ENCODE data around the gene CCDC24.

The CCDC24 gene

DNA sequence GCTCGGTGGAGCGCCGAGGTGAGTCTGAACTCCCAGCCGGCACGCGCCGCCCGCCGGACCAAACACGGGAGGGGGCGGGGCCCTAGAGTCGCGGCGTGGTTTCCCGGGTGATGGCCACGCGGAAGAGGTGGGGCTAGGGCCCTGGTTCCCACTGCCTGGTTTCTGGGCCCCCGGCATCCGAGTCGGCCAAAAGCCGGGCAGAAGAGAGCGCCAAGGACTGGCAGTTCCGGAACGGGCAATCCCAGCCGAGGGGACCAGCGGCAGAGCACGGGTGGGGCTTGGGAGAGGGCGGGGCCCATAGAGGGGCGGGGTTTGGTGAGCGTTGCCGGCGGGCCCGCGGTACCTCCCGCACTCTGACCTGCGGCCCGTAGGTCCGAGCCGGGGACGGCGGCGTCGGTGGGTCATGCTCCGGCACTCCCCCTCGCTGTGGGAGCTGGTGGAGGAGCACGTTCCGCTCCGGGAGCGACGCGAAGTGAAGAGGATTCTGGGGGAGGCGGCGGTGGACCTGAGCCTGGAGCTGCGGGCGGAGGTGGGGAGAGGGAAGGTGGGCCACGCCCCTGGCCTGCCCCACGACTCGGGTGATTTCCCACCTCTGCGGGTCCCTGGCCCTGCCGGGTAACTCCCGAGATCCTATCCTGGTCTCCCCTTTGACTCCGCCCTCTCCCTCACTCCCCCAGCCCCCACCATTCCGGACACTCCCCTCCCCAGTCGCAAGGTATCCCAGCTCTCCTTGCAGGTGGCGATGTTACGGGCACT lies at the start of gene CCDC24:
TSS of gene CCDC24 (plus strand) at position 124 of the 756 bp plus-strand sequence. CDS start at position 404, 280 bp downstream.
- FAIRE-seq: no peak

- FAIRE-seq: no peak
Measured at GRCh38 chr1:43942411-43942810, 49.0 kb upstream of the CCDC24 start.

GRCh38 chr1:43944860-43945259 lies 46.5 kb upstream of the CCDC24 start:
- no peak for FAIRE-seq

DNA sequence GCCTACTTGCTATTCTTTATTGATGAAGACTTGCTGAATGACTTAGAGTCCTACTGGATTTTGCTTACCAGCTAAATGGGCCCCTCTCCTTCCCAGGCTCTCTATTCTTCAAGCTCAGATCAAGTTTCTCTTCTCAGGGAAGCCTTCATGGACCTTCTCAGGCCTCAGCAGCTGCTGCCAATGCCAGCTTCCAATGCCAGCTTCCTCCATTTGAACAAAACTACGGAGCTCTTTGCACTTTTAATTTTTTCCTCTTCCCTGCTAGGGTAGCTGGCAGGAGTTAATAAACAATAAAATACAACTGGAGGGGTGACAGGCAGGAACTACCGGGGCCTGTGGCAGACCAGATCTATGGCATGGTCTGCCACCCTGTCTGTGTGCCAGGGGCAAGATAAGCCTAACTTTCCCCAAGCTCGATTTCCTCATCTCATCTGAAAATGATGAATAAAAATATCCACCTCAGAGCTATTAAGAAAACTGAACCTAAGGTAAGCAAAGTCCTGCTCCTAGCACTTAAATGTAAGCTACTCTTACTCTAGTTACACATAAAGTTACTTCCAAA lies 45.6 kb upstream of the CCDC24 start:
- no peak for FAIRE-seq

DNA sequence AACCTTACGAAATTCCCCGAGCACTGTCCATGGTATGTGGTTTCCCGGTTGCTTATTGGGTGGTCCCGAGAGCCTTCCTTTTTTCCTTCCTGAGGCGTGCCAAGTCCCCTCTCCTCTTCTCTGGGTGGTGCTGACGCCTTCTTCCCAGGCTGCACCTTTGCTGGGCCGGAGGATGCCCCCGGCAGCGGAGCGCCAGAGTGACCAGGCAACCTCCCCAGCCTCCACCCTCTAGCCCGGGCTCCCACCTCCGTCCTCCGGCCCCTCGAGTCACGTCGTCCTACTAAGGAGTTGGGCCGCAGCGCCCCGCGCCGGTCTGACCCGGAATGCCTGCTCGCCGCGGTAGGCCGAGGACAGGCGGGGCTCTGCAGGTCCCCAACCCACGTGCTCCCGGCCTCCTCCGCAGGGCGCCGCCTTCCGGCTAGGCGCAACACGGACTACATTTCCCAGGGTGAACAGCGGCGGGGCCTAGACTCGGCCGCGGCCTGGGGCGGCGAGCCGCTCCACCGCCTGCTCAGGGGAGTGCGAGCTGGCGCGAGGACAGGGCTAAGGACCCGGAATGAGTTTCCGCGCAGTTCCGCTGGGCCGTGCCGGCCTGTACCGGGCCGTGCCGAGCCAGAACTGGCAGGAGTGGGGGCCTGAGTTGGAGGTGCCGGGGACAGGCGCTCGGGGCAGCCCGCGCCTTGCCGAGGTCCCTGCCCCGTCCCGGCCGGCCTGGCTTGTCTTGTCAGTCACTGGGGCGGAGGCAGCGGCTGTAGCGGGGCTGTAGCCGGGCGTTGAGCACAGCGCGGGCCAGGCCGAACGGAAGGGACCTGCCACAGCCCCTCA lies 45.0 kb upstream of the CCDC24 start, which contains the start of gene IPO13:
TSS of gene IPO13 (plus strand) at position 715 of the 825 bp plus-strand sequence. CDS start 651 bp downstream, outside the sequence.
- no peak for FAIRE-seq

- no peak for FAIRE-seq
Measured at GRCh38 chr1:43947061-43947873, 44.1 kb upstream of the CCDC24 start.

DNA sequence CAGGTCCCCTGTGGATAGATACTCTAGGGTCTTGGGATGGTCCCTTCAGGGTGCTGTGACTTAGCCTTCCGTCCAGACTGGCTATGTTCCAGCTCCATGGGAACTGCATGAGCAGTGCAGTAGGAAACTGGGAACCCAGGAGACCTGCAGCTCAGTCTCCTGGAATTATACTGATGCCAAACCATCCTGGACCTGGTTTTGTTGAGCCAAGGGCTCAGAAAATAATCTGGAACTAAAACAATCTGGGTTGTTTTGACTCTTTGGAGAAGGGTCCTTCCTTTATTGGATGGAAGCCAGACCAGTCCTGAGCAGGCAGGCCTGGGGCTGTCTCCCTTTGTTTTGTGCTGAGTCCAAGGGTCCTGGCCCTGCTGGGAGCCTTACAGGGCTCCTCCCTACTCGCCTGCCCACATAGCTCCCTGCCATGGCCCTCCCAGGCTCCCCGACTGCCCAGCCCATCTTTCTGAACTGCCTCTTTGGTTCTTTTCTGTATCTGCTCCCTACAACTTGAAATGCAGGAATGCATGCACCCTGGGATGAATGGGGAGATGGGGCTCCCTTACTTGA lies 43.4 kb upstream of the CCDC24 start:
- no peak for FAIRE-seq

DNA sequence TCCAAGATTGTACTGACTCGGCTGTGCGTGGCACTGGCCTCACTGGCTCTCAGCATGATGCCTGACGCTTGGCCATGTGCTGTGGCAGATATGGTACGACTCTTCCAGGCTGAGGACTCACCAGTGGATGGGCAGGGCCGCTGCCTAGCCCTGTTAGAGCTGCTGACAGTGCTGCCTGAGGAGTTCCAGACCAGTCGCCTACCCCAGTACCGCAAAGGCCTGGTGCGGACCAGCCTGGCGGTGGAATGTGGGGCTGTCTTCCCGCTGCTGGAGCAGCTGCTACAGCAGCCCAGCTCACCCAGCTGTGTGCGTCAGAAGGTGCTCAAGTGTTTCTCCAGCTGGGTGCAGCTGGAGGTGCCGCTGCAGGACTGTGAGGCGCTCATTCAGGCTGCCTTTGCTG lies 41.7 kb upstream of the CCDC24 start:
- FAIRE-seq: no peak

- no peak for FAIRE-seq
Measured at GRCh38 chr1:43951021-43951985, 40.1 kb upstream of the CCDC24 start.

DNA sequence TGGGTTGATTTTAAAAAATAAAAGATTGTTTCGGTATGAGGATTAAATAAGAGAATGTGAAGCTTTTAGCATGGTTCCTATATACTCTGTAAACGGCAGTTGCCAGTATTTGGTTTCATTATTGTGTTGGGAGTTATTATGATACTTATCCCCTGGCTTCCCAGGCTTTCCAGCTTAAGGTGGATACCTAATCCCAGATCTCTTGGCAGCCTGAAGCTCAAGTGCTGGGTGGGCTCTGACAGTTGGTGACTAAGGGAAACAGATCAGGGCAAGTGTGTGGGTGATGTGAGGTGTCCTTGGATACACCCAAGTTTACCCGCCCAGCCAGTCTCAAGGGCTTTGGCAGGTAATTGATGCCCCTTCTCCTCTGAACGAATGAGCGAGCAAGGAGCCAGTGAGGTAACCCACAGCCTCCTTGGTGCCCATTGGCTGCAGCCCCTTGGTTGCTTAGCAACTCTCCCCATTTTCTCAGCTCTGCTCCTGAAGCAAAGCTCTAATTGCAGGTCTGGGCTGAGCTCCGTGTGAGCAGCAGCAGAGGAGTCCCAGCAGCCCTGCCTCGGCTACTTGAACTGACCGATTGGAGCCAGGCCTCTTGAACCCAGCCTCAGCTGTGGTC lies 38.6 kb upstream of the CCDC24 start:
- FAIRE-seq: no peak

- FAIRE-seq: no peak
Measured at GRCh38 chr1:43953361-43953760, 38.0 kb upstream of the CCDC24 start.

GRCh38 chr1:43954036-43954435 lies 37.4 kb upstream of the CCDC24 start:
- no peak for FAIRE-seq

GRCh38 chr1:43956234-43956633 lies 35.2 kb upstream of the CCDC24 start:
- FAIRE-seq: no peak

DNA sequence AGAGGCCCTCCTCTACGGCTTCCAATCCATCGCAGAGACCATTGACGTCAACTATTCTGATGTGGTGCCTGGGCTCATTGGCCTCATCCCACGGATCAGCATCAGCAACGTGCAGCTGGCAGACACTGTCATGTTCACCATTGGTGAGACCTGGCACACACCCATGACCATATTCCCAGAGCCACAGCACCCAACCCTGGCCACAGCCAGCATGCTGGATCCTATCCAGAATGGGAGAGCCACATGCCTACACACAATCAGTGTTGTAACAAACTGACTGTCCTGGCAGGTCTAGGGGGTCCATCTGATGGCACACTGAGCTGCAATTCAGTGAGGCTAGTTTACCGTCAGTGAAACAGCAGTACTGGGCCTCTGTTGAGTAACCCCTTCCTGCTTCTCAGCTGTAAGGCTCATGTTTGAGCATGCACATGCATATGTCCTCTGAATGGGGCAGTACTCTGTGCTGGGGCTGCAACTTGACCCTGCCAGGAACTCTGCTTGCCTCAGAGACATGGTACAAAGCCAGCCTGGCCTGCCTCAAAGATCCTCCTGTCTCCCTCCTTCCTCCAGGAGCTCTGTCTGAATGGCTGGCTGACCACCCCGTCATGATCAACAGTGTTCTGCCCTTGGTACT lies 33.9 kb upstream of the CCDC24 start:
- no peak for FAIRE-seq

DNA sequence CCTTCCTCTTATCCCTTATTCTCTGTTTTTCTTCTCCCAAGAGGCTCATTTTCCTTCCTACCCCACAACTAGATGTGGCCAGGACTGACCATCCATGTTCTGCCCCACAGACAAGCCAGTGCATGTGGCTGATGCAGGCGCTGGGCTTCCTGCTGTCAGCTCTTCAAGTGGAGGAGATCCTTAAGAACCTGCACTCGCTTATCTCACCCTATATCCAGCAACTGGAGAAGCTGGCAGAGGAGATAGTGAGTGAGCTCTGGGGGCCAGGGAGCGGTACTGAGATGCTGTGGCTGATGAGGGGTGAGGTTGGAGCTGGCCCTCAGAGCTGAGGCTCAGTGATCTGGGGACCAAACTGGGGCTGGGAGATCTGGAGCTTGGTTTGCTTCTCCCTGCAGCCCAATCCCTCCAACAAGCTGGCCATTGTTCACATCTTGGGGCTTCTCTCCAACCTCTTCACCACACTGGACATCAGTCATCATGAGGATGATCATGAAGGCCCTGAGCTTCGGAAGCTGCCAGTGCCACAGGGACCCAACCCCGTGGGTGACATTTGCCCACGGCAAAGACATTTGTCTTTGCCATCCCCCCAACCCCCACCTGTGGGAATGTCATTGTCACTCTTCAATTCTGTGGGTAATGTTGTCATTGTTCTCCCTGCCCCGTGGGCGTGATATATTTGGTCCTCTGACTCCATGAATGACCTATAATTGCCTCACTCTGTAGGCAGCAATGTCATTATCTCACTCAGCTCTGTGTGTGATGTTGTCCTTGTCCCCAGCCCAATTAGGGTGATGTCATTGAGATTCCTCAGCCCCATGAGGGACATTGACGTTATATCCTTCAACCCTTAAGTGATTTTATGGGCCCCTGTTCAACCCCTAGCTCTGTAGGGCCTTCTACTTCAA lies 32.8 kb upstream of the CCDC24 start:
- no peak for FAIRE-seq

- no peak for FAIRE-seq
Measured at GRCh38 chr1:43960798-43961197, 30.6 kb upstream of the CCDC24 start.

DNA sequence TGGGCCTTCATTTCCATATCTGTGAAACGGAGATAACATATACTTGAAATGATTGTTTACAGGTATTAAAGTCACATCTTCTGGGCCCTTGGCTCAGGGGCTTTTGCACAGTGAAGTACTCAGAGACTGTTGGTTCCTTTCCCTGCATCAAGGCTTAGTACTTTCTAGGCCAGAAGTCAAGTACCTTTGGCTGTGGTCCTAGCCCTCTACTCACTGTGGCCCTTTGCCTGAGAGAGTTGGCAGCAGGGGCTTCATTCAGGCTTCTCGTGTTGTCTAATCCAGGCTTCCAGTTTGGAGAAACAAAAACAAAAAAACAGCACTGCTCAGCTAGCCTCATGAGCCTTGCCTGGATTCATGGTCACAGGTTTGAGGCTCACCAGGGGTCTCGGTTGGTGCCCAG lies 29.7 kb upstream of the CCDC24 start:
- no peak for FAIRE-seq

DNA sequence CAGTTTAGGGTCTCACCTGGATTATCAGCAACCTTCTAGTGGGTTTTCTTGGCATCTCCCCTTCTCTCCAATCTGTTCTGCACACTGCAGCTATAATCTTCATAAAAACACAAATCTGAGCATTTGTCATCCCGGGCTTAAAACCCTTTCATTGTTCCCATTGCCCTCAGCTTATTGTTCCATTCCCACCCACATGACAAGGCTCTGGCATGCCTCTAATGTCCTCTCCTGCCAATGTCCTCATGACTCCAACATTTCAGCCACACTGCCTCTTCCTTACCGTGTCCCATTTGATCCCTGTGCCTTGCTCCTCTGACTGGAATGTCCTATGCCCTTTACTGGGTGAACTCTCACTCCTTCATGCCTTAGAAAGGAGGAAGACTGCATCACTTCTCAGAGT lies 29.1 kb upstream of the CCDC24 start:
- no peak for FAIRE-seq

DNA sequence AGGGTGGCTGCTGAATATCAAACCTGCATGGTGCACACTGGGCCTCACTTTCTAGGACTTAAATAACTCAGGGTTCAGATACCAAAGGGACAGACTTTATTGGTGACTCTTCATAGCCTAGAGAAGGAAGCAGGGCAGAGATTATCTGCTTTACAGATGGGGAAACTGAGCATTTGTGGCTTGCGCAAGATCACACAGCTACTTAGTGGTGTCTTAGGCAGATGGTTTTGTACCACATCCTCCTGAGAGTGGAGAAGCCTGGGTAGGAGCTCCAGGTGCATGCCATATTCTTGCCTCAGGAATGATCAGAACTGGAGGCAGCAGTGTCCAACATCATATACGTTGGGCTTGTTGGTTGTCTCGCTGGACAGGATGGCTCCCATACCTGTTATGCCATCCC lies 28.4 kb upstream of the CCDC24 start:
- FAIRE-seq: no peak
